ENCODE data around the gene RPTOR. TPM values are rescaled to one million over a fixed set of nuclear protein-coding genes. Genes with fewer than 3 reads are reported as not detected.
A peak's percentile ranks its signal among the peaks of the same experiment; 100 is the strongest.

The RPTOR gene
- total and polyA plus RNA-seq, 2 donors, result 8.1 to 10.3 TPM

DNA sequence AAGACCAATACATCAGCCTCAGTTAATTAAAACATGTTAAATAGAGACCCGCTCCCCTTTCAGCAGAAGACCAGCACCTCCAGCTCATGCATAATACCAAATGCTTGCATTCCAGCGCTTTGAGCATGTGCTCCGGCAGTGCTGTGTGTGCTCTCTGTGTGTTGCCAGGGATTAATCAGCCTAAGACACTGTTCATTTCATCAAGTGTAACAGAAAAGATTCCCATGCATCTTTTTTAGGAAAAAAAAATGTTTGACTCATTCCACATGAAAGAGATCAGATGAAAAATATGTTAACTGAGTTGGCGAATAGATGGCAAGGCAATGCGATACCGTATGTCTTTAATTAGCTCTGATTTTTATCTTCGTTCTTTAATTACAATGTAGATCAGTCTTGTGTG is 187.6 kb downstream of the RPTOR start:
- Histone ChIP-seq H3K36me3 (ENCODE audit: control insufficient read depth in 2 of 2, insufficient read depth in 2 of 2, low read length in 1 of 2) (peaks cover 2% of the 10 kb centered on the region in 2 donors), H3K27ac (ENCODE audit: low read depth in 1 of 2, low read length in 1 of 2) (no peak overlapping the region), H3K4me3 (ENCODE audit: low read length in 2 of 2) (no peak overlapping the region), H3K27me3 (ENCODE audit: control insufficient read depth in 2 of 2, insufficient read depth in 1 of 2, low read length in 1 of 2) (no peaks in the 10 kb centered on the region), H3K4me1 (ENCODE audit: control insufficient read depth in 2 of 2, insufficient read depth in 2 of 2, low read length in 2 of 2) (peaks cover 30 to 73% of the 10 kb centered on the region in 2 donors), H3K9me3 (ENCODE audit: control insufficient read depth in 2 of 2, insufficient read depth in 1 of 2, low read length in 1 of 2) (peaks cover 0 to 2% of the 10 kb centered on the region in 2 donors)
- WGBS, result 78% methylated on average over 7 of the region's 7 CpGs
- no peak for DNase-seq (ENCODE audit: low read depth in 6 of 9, low spot score in 9 of 9)

DNA sequence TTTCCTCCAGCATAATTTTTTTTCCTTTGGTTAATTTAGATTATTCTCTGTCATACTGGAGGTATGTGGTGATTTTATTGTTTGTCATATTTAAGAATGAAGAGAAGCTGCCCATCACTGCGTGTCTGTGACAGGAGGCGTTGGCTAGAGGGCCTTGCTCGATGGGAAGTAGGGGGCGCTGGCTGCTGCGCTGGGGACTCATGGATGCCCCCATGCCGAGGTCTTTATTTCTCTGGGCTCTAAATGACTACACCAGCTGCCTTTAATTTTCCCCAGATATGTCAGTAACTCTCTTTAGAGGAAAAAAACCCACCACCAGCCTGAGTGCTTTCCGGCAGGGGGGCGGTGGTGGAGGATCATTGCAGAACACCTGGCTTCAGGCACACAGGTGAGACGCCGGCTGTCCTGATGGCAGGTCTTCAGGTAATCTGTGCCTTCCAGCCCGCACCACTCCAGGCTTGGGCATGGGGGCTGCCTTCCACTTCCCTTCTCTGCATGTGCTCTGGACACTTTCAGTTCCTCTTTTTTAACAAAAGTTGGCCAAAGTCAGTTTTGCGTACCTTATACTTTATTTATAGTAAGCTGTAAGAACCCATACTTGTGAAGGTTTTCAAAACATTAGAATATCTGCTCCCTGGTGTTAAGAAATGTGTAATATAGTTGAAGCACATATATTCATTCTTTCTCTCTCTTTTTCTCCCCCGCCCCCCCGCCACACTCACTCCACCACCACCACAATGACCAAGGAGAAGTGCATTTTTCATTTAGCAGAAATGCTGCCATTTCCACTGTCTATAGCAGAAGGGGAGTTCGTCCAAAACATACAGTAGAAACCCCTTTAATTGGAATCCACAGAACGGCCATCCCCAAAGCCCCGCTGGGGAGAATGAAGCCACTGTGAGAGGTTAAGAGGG is 192.7 kb downstream of the RPTOR start:
- WGBS, result 23% methylated on average over 17 of the region's 17 CpGs

GRCh38 chr17:80738020-80738808 is 193.6 kb downstream of the RPTOR start:
- peaks cover 0 to 16% of the 10 kb centered on the region in 2 donors for H3K9me3 ChIP-seq (ENCODE audit: control insufficient read depth in 2 of 2, insufficient read depth in 1 of 2, low read length in 1 of 2)
- 12% methylated on average over 17 of the region's 17 CpGs for WGBS
- peaks cover 41 to 79% of the 10 kb centered on the region in 2 donors for H3K4me1 ChIP-seq (ENCODE audit: control insufficient read depth in 2 of 2, insufficient read depth in 2 of 2, low read length in 2 of 2)
- H3K36me3 ChIP-seq (ENCODE audit: control insufficient read depth in 2 of 2, insufficient read depth in 2 of 2, low read length in 1 of 2), result peaks cover 0 to 7% of the 10 kb centered on the region in 2 donors
- DNase-seq (ENCODE audit: low read depth in 6 of 9, low spot score in 9 of 9), result peak in 1 of 9 donors; percentile 78
- H3K27me3 ChIP-seq (ENCODE audit: control insufficient read depth in 2 of 2, insufficient read depth in 1 of 2, low read length in 1 of 2), result no peaks in the 10 kb centered on the region
- H3K27ac ChIP-seq (ENCODE audit: low read depth in 1 of 2, low read length in 1 of 2), result peak overlapping the region; percentile 90 to 97
- H3K4me3 ChIP-seq (ENCODE audit: low read length in 2 of 2), result peak overlapping the region; percentile 7 to 25

More for the DNA sequence above, 192.7 kb downstream of the RPTOR start:
- Histone ChIP-seq H3K27ac (ENCODE audit: low read depth in 1 of 2, low read length in 1 of 2) (peak overlapping the region; percentile 90 to 97), H3K9me3 (ENCODE audit: control insufficient read depth in 2 of 2, insufficient read depth in 1 of 2, low read length in 1 of 2) (peaks cover 0 to 16% of the 10 kb centered on the region in 2 donors), H3K27me3 (ENCODE audit: control insufficient read depth in 2 of 2, insufficient read depth in 1 of 2, low read length in 1 of 2) (no peaks in the 10 kb centered on the region), H3K4me3 (ENCODE audit: low read length in 2 of 2) (peak overlapping the region in 1 of 2 donors; percentile 25), H3K4me1 (ENCODE audit: control insufficient read depth in 2 of 2, insufficient read depth in 2 of 2, low read length in 2 of 2) (peaks cover 36 to 74% of the 10 kb centered on the region in 2 donors), H3K36me3 (ENCODE audit: control insufficient read depth in 2 of 2, insufficient read depth in 2 of 2, low read length in 1 of 2) (peaks cover 0 to 7% of the 10 kb centered on the region in 2 donors)
- DNase-seq (ENCODE audit: low read depth in 6 of 9, low spot score in 9 of 9), result peak in 1 of 9 donors; percentile 75

- peak in 1 of 9 donors; percentile 75 for DNase-seq (ENCODE audit: low read depth in 6 of 9, low spot score in 9 of 9)
- WGBS, result 55% methylated on average over 21 of the region's 21 CpGs
- Histone ChIP-seq H3K27ac (ENCODE audit: low read depth in 1 of 2, low read length in 1 of 2) (peak overlapping the region; percentile 81 to 97), H3K9me3 (ENCODE audit: control insufficient read depth in 2 of 2, insufficient read depth in 1 of 2, low read length in 1 of 2) (peaks cover 0 to 16% of the 10 kb centered on the region in 2 donors), H3K4me3 (ENCODE audit: low read length in 2 of 2) (no peak overlapping the region), H3K36me3 (ENCODE audit: control insufficient read depth in 2 of 2, insufficient read depth in 2 of 2, low read length in 1 of 2) (peaks cover 0 to 7% of the 10 kb centered on the region in 2 donors), H3K4me1 (ENCODE audit: control insufficient read depth in 2 of 2, insufficient read depth in 2 of 2, low read length in 2 of 2) (peaks cover 47 to 79% of the 10 kb centered on the region in 2 donors), H3K27me3 (ENCODE audit: control insufficient read depth in 2 of 2, insufficient read depth in 1 of 2, low read length in 1 of 2) (no peaks in the 10 kb centered on the region)
These were observed 194.5 kb downstream of the RPTOR start for GRCh38 chr17:80738987-80739730.

- no peak overlapping the region for H3K27ac ChIP-seq (ENCODE audit: low read depth in 1 of 2, low read length in 1 of 2)
- H3K4me1 ChIP-seq (ENCODE audit: control insufficient read depth in 2 of 2, insufficient read depth in 2 of 2, low read length in 2 of 2), result peaks cover 47 to 75% of the 10 kb centered on the region in 2 donors
- no peak for DNase-seq (ENCODE audit: low read depth in 6 of 9, low spot score in 9 of 9)
- WGBS, result 65% methylated on average over 3 of the region's 3 CpGs
- H3K27me3 ChIP-seq (ENCODE audit: control insufficient read depth in 2 of 2, insufficient read depth in 1 of 2, low read length in 1 of 2), result no peaks in the 10 kb centered on the region
- H3K9me3 ChIP-seq (ENCODE audit: control insufficient read depth in 2 of 2, insufficient read depth in 1 of 2, low read length in 1 of 2), result peaks cover 0 to 16% of the 10 kb centered on the region in 2 donors
- H3K36me3 ChIP-seq (ENCODE audit: control insufficient read depth in 2 of 2, insufficient read depth in 2 of 2, low read length in 1 of 2), result peaks cover 0 to 7% of the 10 kb centered on the region in 2 donors
- H3K4me3 ChIP-seq (ENCODE audit: low read length in 2 of 2), result no peak overlapping the region
These were observed 195.5 kb downstream of the RPTOR start for GRCh38 chr17:80740141-80740540.

DNA sequence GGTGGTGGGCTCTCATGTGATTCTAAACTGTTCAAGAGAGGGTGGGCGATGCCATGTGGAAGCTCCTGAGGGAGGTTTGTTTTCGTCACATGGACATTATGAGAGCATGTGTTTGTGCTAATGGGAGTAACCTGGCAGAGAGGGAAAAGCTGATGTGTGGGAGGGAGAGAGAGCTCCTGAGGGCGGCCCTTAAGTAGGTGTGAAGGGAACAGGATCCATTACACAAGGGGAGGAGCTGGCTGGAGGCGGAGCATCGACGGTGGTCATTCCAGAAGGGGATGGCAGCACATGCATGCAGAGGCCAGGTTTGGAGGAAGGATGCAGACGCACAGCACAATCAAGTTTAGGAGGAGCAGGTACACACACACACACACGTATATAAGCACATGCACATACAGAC is 197.5 kb downstream of the RPTOR start:
- Histone ChIP-seq H3K4me1 (ENCODE audit: control insufficient read depth in 2 of 2, insufficient read depth in 2 of 2, low read length in 2 of 2) (peaks cover 33 to 64% of the 10 kb centered on the region in 2 donors), H3K27ac (ENCODE audit: low read depth in 1 of 2, low read length in 1 of 2) (peak overlapping the region in 1 of 2 donors; percentile 84), H3K9me3 (ENCODE audit: control insufficient read depth in 2 of 2, insufficient read depth in 1 of 2, low read length in 1 of 2) (peaks cover 0 to 20% of the 10 kb centered on the region in 2 donors), H3K36me3 (ENCODE audit: control insufficient read depth in 2 of 2, insufficient read depth in 2 of 2, low read length in 1 of 2) (peaks cover 3 to 7% of the 10 kb centered on the region in 2 donors), H3K27me3 (ENCODE audit: control insufficient read depth in 2 of 2, insufficient read depth in 1 of 2, low read length in 1 of 2) (no peaks in the 10 kb centered on the region), H3K4me3 (ENCODE audit: low read length in 2 of 2) (no peak overlapping the region)
- DNase-seq (ENCODE audit: low read depth in 6 of 9, low spot score in 9 of 9), result no peak
- WGBS, result 97% methylated on average over 8 of the region's 8 CpGs

- Histone ChIP-seq H3K36me3 (ENCODE audit: control insufficient read depth in 2 of 2, insufficient read depth in 2 of 2, low read length in 1 of 2) (peaks cover 3 to 10% of the 10 kb centered on the region in 2 donors), H3K27me3 (ENCODE audit: control insufficient read depth in 2 of 2, insufficient read depth in 1 of 2, low read length in 1 of 2) (no peaks in the 10 kb centered on the region), H3K4me3 (ENCODE audit: low read length in 2 of 2) (peak overlapping the region; percentile 46 to 50), H3K9me3 (ENCODE audit: control insufficient read depth in 2 of 2, insufficient read depth in 1 of 2, low read length in 1 of 2) (peaks cover 0 to 20% of the 10 kb centered on the region in 2 donors), H3K4me1 (ENCODE audit: control insufficient read depth in 2 of 2, insufficient read depth in 2 of 2, low read length in 2 of 2) (peaks cover 29 to 64% of the 10 kb centered on the region in 2 donors), H3K27ac (ENCODE audit: low read depth in 1 of 2, low read length in 1 of 2) (peak overlapping the region; percentile 84 to 89)
- no peak for DNase-seq (ENCODE audit: low read depth in 6 of 9, low spot score in 9 of 9)
- 74% methylated on average over 7 of the region's 7 CpGs for WGBS
These were observed 198.0 kb downstream of the RPTOR start for GRCh38 chr17:80742581-80743180.

DNA sequence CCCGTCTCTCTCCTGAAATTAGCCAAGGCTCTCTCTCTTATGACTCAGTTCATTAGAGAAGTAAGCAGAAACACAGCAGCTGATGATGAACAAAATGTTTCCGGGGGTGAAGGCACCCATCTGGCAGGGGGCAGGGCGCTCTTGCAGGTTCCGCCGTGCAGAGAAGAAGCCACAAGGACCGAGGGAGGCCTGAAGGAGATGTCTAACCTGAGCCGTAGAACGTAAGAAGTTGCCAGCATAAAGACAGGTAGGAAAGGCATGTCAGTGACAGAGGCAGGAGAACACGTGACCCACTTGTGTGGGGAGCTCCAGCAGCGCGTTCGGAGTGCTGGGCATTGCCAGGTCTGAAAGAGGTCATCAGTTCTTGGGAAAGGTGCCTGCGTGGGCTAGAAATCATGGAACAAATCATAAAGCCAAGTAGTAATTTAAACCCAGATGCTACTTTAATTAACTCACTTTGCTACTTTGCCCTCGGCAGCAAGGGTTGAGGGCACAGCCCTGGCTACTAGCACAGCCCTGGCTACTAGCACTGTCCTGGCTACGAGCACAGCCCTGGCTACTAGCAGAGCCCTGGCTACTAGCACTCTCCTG is 198.6 kb downstream of the RPTOR start:
- peaks cover 3 to 11% of the 10 kb centered on the region in 2 donors for H3K36me3 ChIP-seq (ENCODE audit: control insufficient read depth in 2 of 2, insufficient read depth in 2 of 2, low read length in 1 of 2)
- 33% methylated on average over 15 of the region's 15 CpGs for WGBS
- DNase-seq (ENCODE audit: low read depth in 6 of 9, low spot score in 9 of 9), result peak in 6 of 9 donors; percentile 62 to 93 (median 80)

More for the DNA sequence above, 198.6 kb downstream of the RPTOR start:
- H3K27ac ChIP-seq (ENCODE audit: low read depth in 1 of 2, low read length in 1 of 2), result peak overlapping the region; percentile 84 to 89
- H3K4me1 ChIP-seq (ENCODE audit: control insufficient read depth in 2 of 2, insufficient read depth in 2 of 2, low read length in 2 of 2), result peaks cover 23 to 60% of the 10 kb centered on the region in 2 donors
- H3K27me3 ChIP-seq (ENCODE audit: control insufficient read depth in 2 of 2, insufficient read depth in 1 of 2, low read length in 1 of 2), result no peaks in the 10 kb centered on the region
- peaks cover 0 to 20% of the 10 kb centered on the region in 2 donors for H3K9me3 ChIP-seq (ENCODE audit: control insufficient read depth in 2 of 2, insufficient read depth in 1 of 2, low read length in 1 of 2)
- peak overlapping the region; percentile 46 to 50 for H3K4me3 ChIP-seq (ENCODE audit: low read length in 2 of 2)

All from thymus (tissue), 11 donors.